GM19324 (cell line): Measurements from ENCODE around the gene ADAMTS7.
"Not testable (repeated sequence)": the region's sequence is repeated elsewhere in the genome, so short reads cannot be mapped to it uniquely, and the experiment has no call there.

ENCODE experiments used
- ATAC-seq: cut with Tn5 transposase; IDR thresholded peaks from one replicate; pipeline ENCODE4 v1.9.1; 2021; ENCODE audit warnings: mild to moderate bottlenecking, moderate library complexity; ENCODE audit not compliant: unreplicated experiment, low FRiP score

The ADAMTS7 gene

DNA sequence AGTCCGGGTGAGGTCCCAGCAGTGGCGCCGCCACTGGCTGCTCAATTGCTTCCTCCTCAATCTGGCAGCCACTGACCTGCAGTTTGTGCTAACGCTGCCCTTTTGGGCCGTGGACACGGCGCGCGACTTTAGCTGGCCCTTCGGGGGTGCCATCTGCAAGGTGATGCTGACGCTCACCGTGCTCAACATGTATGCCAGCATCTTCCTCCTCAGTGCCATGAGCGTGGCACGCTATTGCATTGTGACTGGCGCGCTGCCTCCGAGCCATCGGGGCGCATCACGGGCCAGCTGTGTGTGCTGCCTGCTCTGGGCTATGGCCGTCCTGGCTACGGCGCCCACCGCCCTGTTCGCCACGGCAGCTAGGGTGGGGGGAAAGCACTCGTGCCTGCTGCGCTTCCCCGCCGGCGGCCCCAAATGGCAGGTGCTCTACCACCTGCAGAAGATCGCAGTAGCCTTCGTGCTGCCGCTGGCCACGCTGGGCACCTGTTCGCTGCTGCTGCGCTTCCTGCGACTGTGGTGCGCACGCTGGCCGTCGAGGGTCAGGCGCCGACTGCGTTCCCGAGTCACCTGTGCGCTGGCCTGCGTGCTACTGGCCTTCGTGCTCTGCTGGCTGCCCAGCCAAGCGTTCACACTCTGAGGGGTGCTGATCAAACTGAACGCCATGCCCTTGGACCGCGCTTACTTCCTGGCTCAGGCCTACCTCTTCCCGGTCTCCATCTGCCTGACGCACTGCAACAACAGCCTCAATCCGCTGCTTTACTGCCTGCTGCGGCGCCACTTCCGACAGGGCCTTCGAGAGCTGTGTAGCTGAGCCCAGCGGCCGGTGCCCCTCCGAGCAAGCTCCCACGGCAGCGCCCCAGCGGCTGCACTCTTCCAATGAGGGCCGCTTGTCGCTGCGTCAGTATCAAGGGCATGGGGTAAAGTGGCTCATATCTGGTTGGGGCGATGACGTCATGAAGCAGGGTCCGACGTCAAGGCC is 20.3 kb upstream of the ADAMTS7 start:
- ATAC-seq: no peak

DNA sequence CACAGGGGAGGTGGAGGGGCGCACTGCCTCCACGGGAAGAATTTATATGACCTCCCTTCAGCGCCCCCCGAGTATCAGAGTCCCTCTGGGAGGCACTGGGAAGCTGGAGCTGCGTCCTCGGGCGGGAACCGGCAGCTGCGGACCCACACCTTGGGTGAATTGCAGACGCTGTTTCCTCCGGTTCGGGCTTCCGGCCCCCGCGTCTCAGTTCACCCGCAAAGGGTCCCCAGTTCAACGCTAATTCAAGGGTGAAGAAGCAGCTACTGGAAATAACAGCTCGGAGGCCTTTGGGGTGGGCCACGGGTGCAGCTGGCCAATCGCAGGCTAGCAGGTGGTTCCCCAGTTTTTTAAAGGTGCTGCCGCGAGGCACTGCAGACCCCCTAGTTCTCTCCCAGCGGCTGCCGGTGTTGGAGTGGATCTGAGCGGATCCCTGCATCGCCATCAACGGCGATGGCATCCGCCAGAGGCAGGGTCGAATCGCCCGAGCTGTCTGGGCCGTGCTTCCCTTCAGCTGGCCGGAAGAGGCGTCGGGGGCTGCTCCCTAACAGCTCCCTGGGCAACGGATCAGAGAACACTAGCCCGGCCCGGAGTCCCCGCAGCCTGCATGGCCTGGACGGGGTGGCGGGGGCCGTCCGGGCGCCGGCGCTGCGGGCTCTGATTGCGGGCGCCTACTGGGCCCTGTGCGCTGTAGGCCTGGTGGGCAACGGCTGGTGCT is 19.4 kb upstream of the ADAMTS7 start:
- ATAC-seq: no peak

DNA sequence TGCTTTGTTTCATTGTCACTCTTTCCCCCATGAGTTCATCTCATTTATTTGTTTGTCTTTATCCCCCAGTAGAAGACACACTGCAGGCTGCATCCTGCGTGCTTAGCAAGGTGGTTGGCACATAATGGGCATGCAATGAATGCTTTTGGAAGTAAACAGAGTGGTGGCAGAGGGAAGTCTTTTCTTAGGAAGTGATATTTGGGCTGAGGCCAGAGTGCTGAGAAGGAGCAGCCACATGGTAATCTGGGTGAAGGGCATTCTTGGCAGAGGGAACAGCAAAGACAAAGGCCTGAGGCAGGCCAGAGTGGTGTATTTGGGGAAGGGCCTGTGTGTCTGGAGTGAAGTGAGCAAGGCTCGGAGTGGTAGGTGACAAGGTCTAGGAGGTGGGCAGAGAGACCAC is 17.7 kb upstream of the ADAMTS7 start:
- ATAC-seq: no peak

DNA sequence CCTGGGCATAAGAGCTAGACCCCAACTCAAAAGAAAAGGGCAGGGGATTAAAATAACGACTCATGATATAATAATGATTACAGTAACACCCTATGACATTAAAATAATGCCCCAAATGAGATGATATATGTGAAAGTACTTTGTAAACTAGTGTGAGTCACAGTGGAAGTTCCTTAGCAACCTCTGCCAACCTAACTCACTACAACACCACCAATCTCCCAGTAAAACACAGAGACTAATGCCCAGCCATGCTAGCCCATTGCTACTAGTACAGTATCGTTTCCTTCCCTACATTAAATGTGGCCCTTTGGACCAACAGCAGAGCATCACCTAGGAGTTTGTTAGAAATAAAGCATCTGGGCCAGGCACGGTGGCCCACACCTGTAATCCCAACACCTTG is 11.2 kb upstream of the ADAMTS7 start:
- ATAC-seq: no peak

DNA sequence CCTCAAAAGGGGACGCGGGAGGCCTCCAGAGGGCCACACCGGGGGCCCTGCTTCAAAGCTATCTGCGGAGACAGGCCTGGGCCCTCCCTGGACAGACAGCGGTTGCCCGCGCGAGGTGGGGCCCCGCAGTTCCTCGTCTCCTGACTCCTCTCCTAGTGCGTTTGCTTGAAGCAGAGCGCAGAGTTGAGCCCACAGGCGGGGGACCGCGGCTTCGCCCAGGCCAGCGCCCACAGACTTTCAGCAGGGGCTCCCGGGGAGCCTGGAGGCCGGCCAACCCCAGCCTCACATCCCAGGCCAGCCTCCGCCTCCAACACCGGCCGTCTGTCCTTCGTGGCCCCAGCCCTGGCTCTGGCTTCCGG is 540 bp upstream of the ADAMTS7 start:
- ATAC-seq: no peak

DNA sequence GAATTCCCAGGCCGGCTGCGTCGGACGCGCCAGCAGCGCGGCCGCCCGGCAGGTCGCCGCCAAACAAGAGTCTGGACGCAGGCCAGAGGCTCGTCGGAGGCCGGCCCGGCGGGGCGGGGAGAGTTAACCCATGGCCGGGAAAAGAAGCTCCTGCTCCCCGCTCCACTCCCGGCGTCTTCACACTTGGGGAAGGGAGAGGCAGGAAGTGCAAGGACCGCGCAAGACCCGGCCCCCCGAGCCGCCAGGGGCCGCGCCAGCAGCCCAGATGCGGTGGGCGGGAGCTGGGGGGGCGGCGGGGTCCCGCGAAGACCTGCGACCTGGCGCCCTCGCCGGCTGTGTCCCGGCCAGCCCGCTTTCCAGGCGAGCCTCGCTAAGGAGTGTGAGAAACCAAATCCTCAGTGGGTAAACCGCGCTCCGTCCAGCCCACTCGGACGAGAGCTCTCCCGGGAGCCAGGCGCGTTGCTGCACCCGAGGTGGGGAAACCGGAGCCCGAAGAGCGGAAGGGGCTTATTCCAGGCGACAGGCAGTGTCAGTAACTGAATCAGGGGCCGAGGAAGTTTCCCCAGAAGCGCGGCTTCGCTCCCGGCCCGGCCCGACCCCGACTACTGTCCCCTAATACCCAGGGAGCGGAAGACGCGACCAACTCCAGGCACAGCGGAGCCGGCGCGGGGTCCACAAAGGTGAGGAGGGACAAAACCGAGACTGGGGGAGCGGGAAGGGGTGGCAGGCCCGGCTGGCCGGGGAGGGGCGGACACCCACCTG is 721 bp downstream of the ADAMTS7 start:
- no peak for ATAC-seq

DNA sequence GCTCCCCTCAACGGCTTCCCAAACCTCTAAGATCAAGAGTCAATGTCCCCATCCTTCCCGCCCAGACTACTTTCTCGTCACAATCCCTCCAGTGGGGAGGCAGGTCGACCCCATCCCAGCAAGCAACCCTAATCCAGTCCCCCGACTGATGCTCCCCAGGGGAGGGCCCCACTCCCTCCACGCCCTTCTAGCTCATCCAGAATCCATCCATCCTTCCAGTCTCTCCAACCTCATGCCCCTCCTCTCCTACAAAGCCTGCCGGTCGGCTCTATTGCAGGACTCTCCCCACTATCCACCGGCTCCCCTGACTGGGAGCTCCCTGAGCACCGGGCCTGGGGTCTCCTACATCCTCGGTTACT is 1.3 kb downstream of the ADAMTS7 start:
- no peak for ATAC-seq

DNA sequence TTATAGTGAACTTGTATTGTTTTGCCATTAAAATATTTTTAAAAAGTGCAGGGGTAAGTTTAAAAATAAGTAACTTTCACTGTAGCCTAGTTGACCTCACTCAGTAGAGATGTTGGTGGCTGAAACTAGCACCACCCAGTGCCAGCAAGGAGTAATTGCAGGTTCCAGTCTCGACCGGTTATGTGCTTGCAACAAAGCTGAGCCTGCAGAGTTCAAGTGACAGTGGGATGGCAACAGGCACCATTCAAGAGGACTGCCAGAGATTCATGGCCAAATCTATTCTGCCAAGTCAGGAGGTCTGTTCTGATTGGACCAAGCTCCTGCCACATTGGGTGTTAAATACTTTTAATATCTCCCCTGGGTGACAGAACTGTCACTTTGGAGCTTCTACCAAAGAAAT is 2.7 kb downstream of the ADAMTS7 start:
- no peak for ATAC-seq

DNA sequence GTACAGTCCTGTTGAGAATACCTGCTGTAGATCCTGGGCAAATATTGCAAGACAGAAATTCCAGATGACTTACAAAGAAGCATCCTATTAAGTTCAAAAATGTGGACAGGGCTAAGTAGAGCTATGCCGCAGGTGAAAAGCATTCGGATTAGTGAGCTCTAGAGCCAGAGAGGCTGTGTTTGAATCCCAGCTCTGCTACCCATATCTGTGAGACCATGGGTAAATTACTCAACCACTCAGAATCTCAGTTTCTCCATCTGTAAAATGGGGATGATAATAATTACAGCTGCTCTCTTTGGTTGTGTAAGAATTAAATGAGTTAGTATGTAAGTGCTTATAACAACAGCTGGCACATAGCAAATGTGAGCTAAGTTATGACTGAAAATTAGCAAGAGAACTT is 3.9 kb downstream of the ADAMTS7 start:
- ATAC-seq: no peak

DNA sequence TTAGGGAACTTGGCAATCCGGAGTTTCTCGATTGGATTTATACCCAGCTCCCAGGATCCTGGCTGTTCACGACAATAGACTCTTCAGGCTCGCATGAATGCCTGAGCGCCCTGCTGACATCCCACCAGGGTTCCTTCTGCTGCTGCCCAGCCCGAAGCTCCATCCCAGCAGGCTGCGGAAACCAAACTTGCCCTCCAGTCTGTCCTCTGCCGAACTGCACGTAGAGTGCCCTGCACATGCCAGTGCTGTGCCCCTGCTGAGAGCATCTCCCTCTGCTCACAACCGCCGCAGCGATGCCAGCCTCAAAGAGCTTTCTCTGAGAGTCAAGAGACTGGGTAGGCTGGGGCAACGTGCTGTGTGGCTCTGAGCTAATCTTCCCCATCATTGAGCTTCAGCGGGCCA is 6.9 kb downstream of the ADAMTS7 start:
- ATAC-seq: no peak

DNA sequence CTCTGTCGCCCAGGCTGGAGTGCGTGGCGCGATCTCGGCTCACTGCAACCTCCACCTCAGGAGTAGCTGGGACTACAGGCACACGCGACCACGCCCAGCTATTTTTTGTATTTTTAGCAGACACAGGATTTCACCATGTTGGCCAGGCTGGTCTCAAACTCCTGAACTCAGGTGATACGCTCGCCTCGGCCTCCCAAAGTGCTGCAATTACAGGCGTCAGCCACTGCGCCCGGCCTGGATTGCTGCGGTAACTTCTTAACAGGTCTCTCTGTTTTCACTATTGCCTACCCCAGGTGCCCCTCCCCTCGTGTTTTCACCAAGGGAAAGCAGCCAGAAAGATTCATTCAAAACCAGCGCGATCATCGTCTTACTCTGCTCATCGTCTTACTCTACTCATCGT is 10.5 kb downstream of the ADAMTS7 start:
- no peak for ATAC-seq

DNA sequence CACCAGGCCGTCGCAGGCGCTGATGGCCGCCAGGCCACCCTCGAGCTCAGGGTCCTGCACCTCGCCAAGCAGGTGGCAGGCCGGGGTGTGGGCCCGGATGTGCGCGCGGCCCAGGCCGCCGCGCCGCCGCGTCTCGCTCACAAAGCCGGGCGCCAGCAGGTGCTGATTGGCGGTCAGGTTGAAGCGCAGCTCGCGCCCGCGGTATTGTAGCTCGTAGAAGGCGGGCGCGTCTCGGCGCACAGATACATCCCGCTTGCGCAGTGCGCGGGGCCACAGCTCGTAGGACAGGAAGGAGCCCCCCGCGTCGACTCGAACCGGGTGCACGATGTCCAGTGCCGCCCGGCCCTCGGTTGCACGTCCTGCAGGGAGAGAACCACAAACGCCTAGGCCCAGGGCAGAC is 11.1 kb downstream of the ADAMTS7 start:
- ATAC-seq: no peak

DNA sequence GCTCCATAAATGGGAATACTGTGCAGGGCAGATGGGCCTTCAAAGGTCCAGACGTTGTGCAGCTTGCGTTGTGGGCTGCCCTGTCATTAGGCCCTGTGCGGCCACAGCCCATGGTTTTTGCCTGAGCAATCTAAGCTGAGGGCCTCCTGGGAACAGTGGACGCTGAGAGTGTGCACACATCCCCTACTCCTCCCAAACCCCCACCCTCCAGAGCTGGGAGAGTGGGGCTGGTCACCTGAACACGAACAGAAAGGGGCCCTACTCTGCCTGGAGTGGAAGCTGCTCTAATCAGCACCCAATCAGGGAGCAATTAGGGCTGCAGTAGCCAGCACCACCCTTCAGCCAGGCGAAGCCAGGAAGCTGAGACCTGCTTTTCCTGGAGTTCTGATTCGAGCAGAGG is 12.2 kb downstream of the ADAMTS7 start:
- not testable (repeated sequence) for ATAC-seq

DNA sequence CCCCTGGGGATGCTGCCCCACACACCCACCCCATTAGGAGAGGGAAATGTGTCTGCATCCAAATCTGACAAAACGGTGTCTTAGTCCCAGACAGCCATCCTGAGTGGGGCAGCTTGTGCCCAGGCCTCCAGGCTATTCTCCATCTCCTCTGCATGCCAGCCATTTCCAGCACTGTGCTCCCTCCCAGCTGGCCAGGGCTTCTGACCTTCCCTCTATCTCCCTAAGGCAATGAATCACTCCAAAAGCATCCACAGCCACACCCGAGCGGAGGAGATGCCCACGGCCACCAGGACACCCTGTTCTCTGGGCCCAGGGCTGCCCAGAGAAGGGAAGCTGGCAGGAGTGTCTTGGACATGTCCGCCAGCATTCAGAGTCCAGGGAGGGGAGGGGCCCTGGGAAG is 12.9 kb downstream of the ADAMTS7 start:
- not testable (repeated sequence) for ATAC-seq

DNA sequence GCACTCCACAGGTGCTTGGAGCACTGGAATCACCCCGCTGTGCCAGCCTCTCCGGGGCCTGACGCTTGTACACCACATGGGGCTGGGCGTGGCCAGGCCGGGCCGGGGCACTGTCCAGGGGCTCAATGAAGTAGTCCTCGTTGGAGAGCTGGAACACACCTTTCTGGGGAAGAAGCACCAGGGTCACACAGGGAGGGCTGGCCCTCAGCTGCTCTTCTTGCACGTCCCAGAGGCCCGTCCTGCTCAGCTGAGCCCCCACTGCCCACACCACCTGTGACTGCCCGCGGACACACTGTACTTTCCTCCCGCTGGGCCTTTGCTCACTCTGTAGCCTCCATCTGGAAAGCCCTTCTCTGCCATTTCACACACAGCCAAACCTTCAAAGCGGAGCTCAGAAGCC is 13.3 kb downstream of the ADAMTS7 start:
- ATAC-seq: no peak

DNA sequence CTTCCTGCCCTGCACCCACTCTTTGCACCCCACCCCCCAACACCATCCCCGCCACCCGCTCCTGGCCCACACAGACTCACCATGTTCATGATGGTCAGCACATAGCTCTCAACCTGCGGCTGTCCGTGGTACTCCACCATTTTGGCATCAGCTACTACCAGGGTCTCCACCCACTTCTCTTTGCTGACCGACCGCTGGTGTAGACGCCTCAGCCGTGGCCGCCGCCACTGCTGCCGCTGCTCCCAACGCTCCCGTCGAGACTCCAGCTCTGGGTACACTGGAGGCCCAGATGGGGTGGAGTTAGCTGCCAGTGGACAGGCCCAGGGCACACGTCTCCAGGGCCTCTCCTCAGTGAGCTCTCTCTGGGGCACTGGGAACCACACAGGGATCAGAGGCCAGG is 14.8 kb downstream of the ADAMTS7 start:
- ATAC-seq: no peak

DNA sequence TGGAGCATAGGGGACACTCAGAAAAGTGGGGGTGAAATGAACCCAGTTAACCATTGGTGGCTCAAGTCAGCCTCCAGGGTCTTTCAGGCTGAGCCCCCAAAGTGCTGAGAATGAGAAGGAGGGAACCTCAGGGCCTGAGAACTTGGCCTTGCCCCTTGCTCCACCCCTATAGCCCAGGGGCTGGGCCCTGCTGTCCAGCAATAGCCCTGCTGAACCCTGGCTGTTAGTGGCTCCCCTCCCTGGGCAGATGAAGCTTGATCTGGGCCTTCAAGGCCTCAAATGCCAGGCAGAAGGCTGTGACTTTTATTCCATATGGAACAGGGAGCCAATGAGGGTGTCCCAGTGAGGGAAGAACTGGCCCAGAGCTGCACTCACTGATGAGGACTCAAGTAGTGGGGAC is 16.2 kb downstream of the ADAMTS7 start:
- ATAC-seq: no peak

DNA sequence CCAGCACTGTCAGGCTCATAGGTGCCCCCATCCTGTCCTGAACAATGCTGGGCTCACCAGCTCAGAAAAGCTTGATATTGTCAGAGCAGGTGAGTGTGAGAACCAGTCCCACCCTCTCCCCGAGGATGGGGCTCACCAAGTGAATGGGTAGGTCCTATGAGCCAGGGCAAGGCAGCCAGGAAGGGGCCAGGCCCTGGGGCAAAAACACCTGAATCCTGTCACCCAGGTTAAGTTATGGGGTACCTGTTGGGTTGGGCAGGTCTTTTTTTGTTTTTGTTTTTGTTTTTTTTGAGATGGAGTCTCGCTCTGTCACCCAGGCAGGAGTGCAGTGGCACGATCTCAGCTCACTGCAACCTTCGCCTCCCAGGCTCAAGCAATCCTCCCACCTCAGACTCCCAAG is 16.8 kb downstream of the ADAMTS7 start:
- not testable (repeated sequence) for ATAC-seq

DNA sequence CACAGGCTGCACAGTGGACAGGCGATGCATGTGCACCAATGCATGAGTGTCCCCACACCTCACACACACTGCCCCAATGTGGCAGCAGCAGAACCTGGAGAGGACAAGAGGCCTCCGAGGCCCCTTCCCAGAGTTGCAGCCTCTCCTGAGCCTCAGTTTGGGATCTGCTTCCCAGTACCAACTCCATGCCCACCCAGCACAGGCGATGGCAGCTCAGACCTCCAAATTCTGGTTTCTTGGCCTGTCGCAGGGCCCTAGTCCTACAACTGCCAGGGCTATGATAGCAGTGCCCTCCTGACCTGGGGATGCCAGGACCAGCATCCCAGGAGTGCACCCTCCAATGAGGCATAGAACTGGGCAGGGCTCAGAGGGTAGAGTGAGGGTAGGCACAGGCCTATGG is 19.9 kb downstream of the ADAMTS7 start:
- no peak for ATAC-seq

DNA sequence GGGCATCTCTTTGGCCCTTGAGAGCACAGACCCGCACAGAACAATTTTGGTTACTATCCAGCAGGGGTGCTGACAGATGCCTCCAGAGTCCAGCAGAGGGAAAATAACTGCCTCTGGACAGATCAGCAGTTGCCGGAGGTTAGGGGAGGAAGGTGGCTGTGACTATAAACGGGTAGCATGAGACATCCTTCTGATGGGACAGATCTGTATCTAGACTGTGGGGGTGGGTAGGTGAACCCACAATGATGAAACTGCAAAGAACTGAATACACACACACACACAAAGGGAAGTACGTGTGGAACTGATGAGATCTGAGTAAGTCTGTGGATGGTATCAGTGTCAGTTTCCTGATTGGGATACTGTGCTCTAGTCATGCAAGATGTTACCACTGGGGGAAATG is 21.2 kb downstream of the ADAMTS7 start:
- ATAC-seq: no peak

DNA sequence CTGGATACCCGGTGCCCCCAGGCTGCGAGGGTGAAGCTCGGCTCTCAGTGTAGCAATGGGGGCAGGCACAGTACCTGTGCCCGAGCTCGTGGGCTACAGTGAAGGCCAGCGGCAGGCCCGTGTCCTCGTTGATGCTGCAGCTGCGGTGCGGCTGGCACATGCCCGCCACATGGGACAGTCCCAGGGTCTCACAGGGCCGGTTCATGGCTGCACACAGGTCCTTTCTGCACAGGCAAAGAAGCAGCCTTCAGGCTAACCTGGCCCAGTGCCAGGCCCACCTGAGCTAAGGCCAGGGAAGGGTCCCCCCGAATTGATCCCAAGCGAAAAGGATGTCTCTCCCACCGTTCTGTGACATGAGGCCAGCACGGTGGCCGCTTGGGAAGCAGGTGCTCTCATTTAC is 21.6 kb downstream of the ADAMTS7 start:
- ATAC-seq: no peak
